ENCODE results near the gene SLC4A1AP. TPM values are rescaled to one million over a fixed set of nuclear protein-coding genes. Genes with fewer than 3 reads are reported as not detected.
"Not testable (repeated sequence)": the region's sequence is repeated elsewhere in the genome, so short reads cannot be mapped to it uniquely, and the experiment has no call there.

The SLC4A1AP gene
- total and polyA plus RNA-seq, 2 experiments from 2014 or later, result 24.3 to 29.2 TPM

GRCh38 chr2:27626323-27626722 lies 37.4 kb upstream of the SLC4A1AP start:
- H4K20me1 ChIP-seq (replicated peaks; ENCODE audit: insufficient read depth); H3K27me3 Mint-ChIP-seq (ENCODE audit: insufficient read depth, low read depth, poor library complexity); H3K4me3 Mint-ChIP-seq; H3K27ac ChIP-seq (ENCODE audit: low read depth); H3F3A ChIP-seq (replicated peaks; ENCODE audit: low read depth); H3K9me2 ChIP-seq (ENCODE audit: insufficient read depth); DNase-seq (ENCODE audit: low spot score); H3K4me3 ChIP-seq; H3K27ac Mint-ChIP-seq; H3K36me3 ChIP-seq (ENCODE audit: insufficient read depth); H3K9me3 Mint-ChIP-seq; H2AFZ ChIP-seq; H3K27me3 ChIP-seq (ENCODE audit: insufficient read depth); H3K4me2 ChIP-seq; ATAC-seq: not testable (repeated sequence)
- peaks cover 20% of the 10 kb centered on the region for H3K36me3 Mint-ChIP-seq (ENCODE audit: low read depth)
- peaks cover 10% of the 10 kb centered on the region; the same call in 2 of the 3 replicates for H3K4me1 Mint-ChIP-seq
- Histone ChIP-seq H3K4me1 (ENCODE audit: insufficient read depth) (peaks cover 10% of the 10 kb centered on the region), H3K79me2 (replicated peaks; ENCODE audit: insufficient read depth) (peaks cover 11% of the 10 kb centered on the region)

- H3K4me3 ChIP-seq; DNase-seq (ENCODE audit: low spot score); H2AFZ ChIP-seq; H3K4me3 Mint-ChIP-seq; H3K27ac ChIP-seq (ENCODE audit: low read depth); H3K27me3 Mint-ChIP-seq (ENCODE audit: insufficient read depth, low read depth, poor library complexity); ATAC-seq; H3K9me2 ChIP-seq (ENCODE audit: insufficient read depth); H4K20me1 ChIP-seq (replicated peaks; ENCODE audit: insufficient read depth); H3K9me3 Mint-ChIP-seq; H3K27ac Mint-ChIP-seq; H3K27me3 ChIP-seq (ENCODE audit: insufficient read depth); H3K4me2 ChIP-seq; H3F3A ChIP-seq (replicated peaks; ENCODE audit: low read depth): not testable (repeated sequence)
- H3K36me3 ChIP-seq (ENCODE audit: insufficient read depth), result peaks cover 11% of the 10 kb centered on the region
- H3K79me2 ChIP-seq (replicated peaks; ENCODE audit: insufficient read depth), result peaks cover 11% of the 10 kb centered on the region
- H3K4me1 ChIP-seq (ENCODE audit: insufficient read depth), result peaks cover 10% of the 10 kb centered on the region
- Mint-ChIP-seq H3K36me3 (ENCODE audit: low read depth) (peaks cover 20% of the 10 kb centered on the region), H3K4me1 (peaks cover 10% of the 10 kb centered on the region; the same call in 2 of the 3 replicates)
Observed at GRCh38 chr2:27626921-27627320, 36.8 kb upstream of the SLC4A1AP start.

- Histone ChIP-seq H3K4me1 (ENCODE audit: insufficient read depth) (peaks cover 10% of the 10 kb centered on the region), H3K79me2 (replicated peaks; ENCODE audit: insufficient read depth) (peaks cover 11% of the 10 kb centered on the region), H3K36me3 (ENCODE audit: insufficient read depth) (peaks cover 12% of the 10 kb centered on the region), H3K27ac (ENCODE audit: low read depth) (no peak overlapping the region), H3K27me3 (ENCODE audit: insufficient read depth) (no peaks in the 10 kb centered on the region), H4K20me1 (replicated peaks; ENCODE audit: insufficient read depth) (0 out of 2 replicates have a peak, but pooled peaks cover 5% of the 10 kb centered on the region), H3K9me2 (ENCODE audit: insufficient read depth) (no peaks in the 10 kb centered on the region), H3K4me2 (peak overlapping the region; percentile 81), H2AFZ (peak overlapping the region; percentile 84), H3K4me3 (peak overlapping the region; percentile 81), H3F3A (replicated peaks; ENCODE audit: low read depth) (no peaks in the 10 kb centered on the region)
- ATAC-seq (no peak), DNase-seq (ENCODE audit: low spot score) (peak; percentile 25)
- no peak overlapping the region for H3K27ac Mint-ChIP-seq
- no peaks in the 10 kb centered on the region for H3K9me3 Mint-ChIP-seq
- H3K36me3 Mint-ChIP-seq (ENCODE audit: low read depth), result peaks cover 20% of the 10 kb centered on the region
- H3K4me3 Mint-ChIP-seq, result no peak overlapping the region
- no peaks in the 10 kb centered on the region for H3K27me3 Mint-ChIP-seq (ENCODE audit: insufficient read depth, low read depth, poor library complexity)
- H3K4me1 Mint-ChIP-seq, result no peaks in the 10 kb centered on the region
- no peak for TF ChIP-seq JUNB (IDR thresholded peaks at IDR 0.05; ENCODE audit: unreplicated experiment)
- TF ChIP-seq CREB1 (CRISPR knock-in tag; IDR thresholded peaks at IDR 0.05; ENCODE audit: low read depth), result no peak
- no peak for TF ChIP-seq ZNF462 (CRISPR knock-in tag; IDR thresholded peaks at IDR 0.05)
- TF ChIP-seq ZNF331 (CRISPR knock-in tag; IDR thresholded peaks at IDR 0.05; ENCODE audit: low read depth), result no peak
- no peak for TF ChIP-seq EZH2phosphoT487 (IDR thresholded peaks at IDR 0.05; ENCODE audit: unreplicated experiment)
- no peak for TF ChIP-seq EZH2 (IDR thresholded peaks at IDR 0.05; ENCODE audit: low read depth, unreplicated experiment)
- no peak for TF ChIP-seq POLR2AphosphoS5 (IDR thresholded peaks at IDR 0.05; ENCODE audit: low read depth)
- TF ChIP-seq ZNF114 (CRISPR knock-in tag; IDR thresholded peaks at IDR 0.05), result no peak
- TF ChIP-seq NANOG (IDR thresholded peaks at IDR 0.05; ENCODE audit: borderline replicate concordance), result no peak
Observed at GRCh38 chr2:27627963-27628766, 35.5 kb upstream of the SLC4A1AP start.

Data from GM23338 (cell line).